Neural progenitor cell (in vitro differentiated cells): Measurements from ENCODE around the gene IL27RA. TPM values are rescaled to one million over a fixed set of nuclear protein-coding genes. Genes with fewer than 3 reads are reported as not detected.

Source experiments
- DNase-seq: peaks from one replicate; pipeline ENCODE4 v3.0.0-alpha.2; 2016; ENCODE audit warnings: low spot score
- H2AFZ ChIP-seq: fragments of 200-600 bp; sonication (generic); replicated peaks from 2 replicates; pipeline ENCODE4 v1.6.1; 2016; ENCODE audit warnings: antibody characterized with exemption
- H3F3A ChIP-seq: fragments of 200-600 bp; sonication (generic); 2 replicates; pipeline ENCODE4 v1.6.1; 2016; ENCODE audit warnings: antibody characterized with exemption, low read depth
- H3K27ac ChIP-seq: fragments of 200-600 bp; sonication (generic); 2 replicates; pipeline ENCODE4 v1.5.1; 2016; ENCODE audit warnings: mild to moderate bottlenecking
- H3K27me3 ChIP-seq: fragments of 200-600 bp; sonication (generic); 2 replicates; pipeline ENCODE4 v1.6.1; 2016; ENCODE audit warnings: mild to moderate bottlenecking, moderate library complexity
- H3K36me3 ChIP-seq: fragments of 200-600 bp; sonication (generic); 2 replicates; pipeline ENCODE4 v1.5.1; 2016
- H3K4me1 ChIP-seq: fragments of 200-600 bp; sonication (generic); 2 replicates; pipeline ENCODE4 v1.6.1; 2016; ENCODE audit warnings: mixed run types
- H3K4me2 ChIP-seq: fragments of 200-600 bp; sonication (generic); 2 replicates; pipeline ENCODE4 v1.6.1; 2016
- H3K4me3 ChIP-seq: fragments of 200-600 bp; sonication (generic); 2 replicates; pipeline ENCODE4 v1.5.1; 2016
- H3K79me2 ChIP-seq: fragments of 200-600 bp; sonication (generic); 2 replicates; pipeline ENCODE4 v1.6.1; 2016; ENCODE audit warnings: low read depth
- H3K9ac ChIP-seq: fragments of 200-600 bp; sonication (generic); 2 replicates; pipeline ENCODE4 v1.6.1; 2016
- H3K9me3 ChIP-seq: fragments of 200-600 bp; sonication (generic); 2 replicates; pipeline ENCODE4 v1.5.1; 2016; ENCODE audit warnings: low read depth
- H4K20me1 ChIP-seq: fragments of 200-600 bp; sonication (generic); 2 replicates; pipeline ENCODE4 v1.6.1; 2016; ENCODE audit warnings: low read depth
- H3K27ac Mint-ChIP-seq: 3 replicates; pipeline ENCODE4 v1.8.0; 2021; ENCODE audit warnings: mixed read lengths
- H3K27me3 Mint-ChIP-seq: 2 replicates; pipeline ENCODE4 v1.8.0; 2022; ENCODE audit warnings: low read depth, mild to moderate bottlenecking, inconsistent platforms, moderate library complexity, mixed read lengths; ENCODE audit not compliant: insufficient read depth
- H3K36me3 Mint-ChIP-seq: 3 replicates; pipeline ENCODE4 v1.8.0; 2021; ENCODE audit warnings: mixed read lengths
- H3K4me1 Mint-ChIP-seq: 3 replicates; pipeline ENCODE4 v1.8.0; 2021; ENCODE audit warnings: mixed read lengths
- H3K4me3 Mint-ChIP-seq: 3 replicates; pipeline ENCODE4 v1.8.0; 2021; ENCODE audit warnings: mild to moderate bottlenecking, moderate library complexity, mixed read lengths
- H3K9me3 Mint-ChIP-seq: 3 replicates; pipeline ENCODE4 v1.8.0; 2020; ENCODE audit warnings: mixed read lengths
- EZH2 ChIP-seq: fragments of 200-600 bp; sonication (generic); IDR thresholded peaks from 2 replicates; pipeline ENCODE4 v1.6.1; 2017; ENCODE audit warnings: antibody characterized with exemption, mild to moderate bottlenecking, moderate library complexity
- EZH2phosphoT487 ChIP-seq: fragments of 200-600 bp; sonication (generic); IDR thresholded peaks from 2 replicates; pipeline ENCODE4 v1.6.1; 2017; ENCODE audit warnings: antibody characterized with exemption
- total RNA-seq: library from RNA; depleted of rRNA; stranded (reverse); fragments of >200 nt; gene quantifications from 2 replicates; pipeline ENCODE4 v1.2.3, GENCODE V29; 2015; ENCODE audit warnings: low replicate concordance
- TF ChIP-seq, protein P1 (sequence below): fragments of 200-600 bp; sonication (generic); IDR thresholded peaks from 2 replicates; pipeline ENCODE4 v1.5.1; 2017; ENCODE audit warnings: antibody characterized with exemption, mild to moderate bottlenecking

IL27RA gene
- total RNA-seq, 1 donor from 2014 or later: 1.2 TPM

- Mint-ChIP-seq H3K4me3 (peak overlapping the region; percentile 95), H3K4me1 (peaks cover 10% of the 10 kb centered on the region), H3K36me3 (no peaks in the 10 kb centered on the region), H3K27ac (no peak overlapping the region), H3K27me3 (peaks cover 17% of the 10 kb centered on the region), H3K9me3 (no peaks in the 10 kb centered on the region)
- H3K79me2 ChIP-seq: no peaks in the 10 kb centered on the region
- H2AFZ ChIP-seq: peak overlapping the region; percentile 92
- DNase-seq: peak; percentile 92
- no peaks in the 10 kb centered on the region for H4K20me1 ChIP-seq
- H3K27ac ChIP-seq: no peak overlapping the region
- H3K9ac ChIP-seq: no peak overlapping the region
- H3K9me3 ChIP-seq: no peaks in the 10 kb centered on the region
- H3K36me3 ChIP-seq: no peaks in the 10 kb centered on the region
- peaks cover 23% of the 10 kb centered on the region for H3F3A ChIP-seq
- peak overlapping the region; percentile 95 for H3K4me2 ChIP-seq
- H3K4me3 ChIP-seq: peak overlapping the region; percentile 45
- peaks cover 6% of the 10 kb centered on the region for H3K4me1 ChIP-seq
- H3K27me3 ChIP-seq: peaks cover 83% of the 10 kb centered on the region
- TF ChIP-seq EZH2 (no peak), EZH2phosphoT487 (no peak)
- TF ChIP-seq, protein P1, sequence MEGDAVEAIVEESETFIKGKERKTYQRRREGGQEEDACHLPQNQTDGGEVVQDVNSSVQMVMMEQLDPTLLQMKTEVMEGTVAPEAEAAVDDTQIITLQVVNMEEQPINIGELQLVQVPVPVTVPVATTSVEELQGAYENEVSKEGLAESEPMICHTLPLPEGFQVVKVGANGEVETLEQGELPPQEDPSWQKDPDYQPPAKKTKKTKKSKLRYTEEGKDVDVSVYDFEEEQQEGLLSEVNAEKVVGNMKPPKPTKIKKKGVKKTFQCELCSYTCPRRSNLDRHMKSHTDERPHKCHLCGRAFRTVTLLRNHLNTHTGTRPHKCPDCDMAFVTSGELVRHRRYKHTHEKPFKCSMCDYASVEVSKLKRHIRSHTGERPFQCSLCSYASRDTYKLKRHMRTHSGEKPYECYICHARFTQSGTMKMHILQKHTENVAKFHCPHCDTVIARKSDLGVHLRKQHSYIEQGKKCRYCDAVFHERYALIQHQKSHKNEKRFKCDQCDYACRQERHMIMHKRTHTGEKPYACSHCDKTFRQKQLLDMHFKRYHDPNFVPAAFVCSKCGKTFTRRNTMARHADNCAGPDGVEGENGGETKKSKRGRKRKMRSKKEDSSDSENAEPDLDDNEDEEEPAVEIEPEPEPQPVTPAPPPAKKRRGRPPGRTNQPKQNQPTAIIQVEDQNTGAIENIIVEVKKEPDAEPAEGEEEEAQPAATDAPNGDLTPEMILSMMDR: peak; percentile 41
These were observed 41.8 kb downstream of the IL27RA start for GRCh38 chr19:14073261-14073924.

DNA sequence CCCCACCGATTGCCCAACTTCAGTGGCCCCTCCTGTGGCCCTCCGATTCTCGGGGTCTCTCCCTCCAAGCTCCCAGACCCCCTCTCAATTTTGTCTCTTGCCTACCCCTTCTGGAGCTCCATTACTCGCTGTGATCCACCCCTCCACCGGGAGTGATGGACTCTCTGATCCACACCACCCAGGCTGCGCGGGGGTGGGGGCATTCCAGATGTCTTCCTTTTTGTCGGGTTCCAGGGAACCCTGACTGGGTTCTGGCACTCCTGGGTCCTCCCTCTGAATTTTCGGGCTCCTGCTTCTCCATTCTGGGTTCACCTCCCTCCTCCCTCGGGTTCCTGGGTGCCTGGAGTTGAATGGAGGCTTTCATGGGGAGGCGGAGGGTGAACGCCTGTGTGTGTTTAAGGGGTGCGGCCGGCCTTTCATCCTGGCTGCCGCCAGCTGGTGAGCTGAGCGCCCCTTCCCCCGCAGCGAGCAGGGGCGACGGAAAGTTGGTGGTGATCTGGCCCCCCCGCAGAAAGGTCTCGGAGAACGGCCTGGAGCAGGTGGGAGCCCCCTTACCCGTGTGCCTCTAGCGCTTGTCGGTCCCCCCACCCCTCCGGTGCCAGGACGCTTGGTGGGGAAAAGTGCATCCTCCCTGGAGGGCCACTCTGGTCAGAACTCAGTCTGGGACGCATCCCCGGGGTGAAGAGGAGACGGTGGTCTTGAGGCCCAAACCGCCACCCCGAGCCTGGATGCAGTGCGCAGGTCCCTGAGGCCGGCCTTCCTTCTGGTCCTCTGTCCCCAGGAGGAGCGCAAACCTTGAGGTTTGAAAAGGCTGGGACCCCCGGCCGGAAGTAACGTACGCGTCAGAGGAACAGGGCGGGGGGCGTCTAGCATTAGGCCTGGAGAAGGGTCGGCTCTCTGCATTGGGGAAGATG, 42.6 kb downstream of the IL27RA start:
- no peak overlapping the region for H3K27ac ChIP-seq
- peak overlapping the region; percentile 92 for H2AFZ ChIP-seq
- peaks cover 23% of the 10 kb centered on the region for H3F3A ChIP-seq
- no peak for DNase-seq
- Mint-ChIP-seq H3K27me3 (peaks cover 17% of the 10 kb centered on the region), H3K36me3 (no peaks in the 10 kb centered on the region), H3K27ac (no peak overlapping the region), H3K4me3 (peak overlapping the region; percentile 95), H3K9me3 (no peaks in the 10 kb centered on the region), H3K4me1 (peaks cover 10% of the 10 kb centered on the region)
- H3K9ac ChIP-seq: no peak overlapping the region
- TF ChIP-seq EZH2 (peak; percentile 67), EZH2phosphoT487 (peak; percentile 38)
- TF ChIP-seq, protein P1: no peak
- no peaks in the 10 kb centered on the region for H3K79me2 ChIP-seq
- H3K4me1 ChIP-seq: peaks cover 6% of the 10 kb centered on the region
- peak overlapping the region; percentile 95 for H3K4me2 ChIP-seq
- peaks cover 86% of the 10 kb centered on the region for H3K27me3 ChIP-seq
- H3K36me3 ChIP-seq: no peaks in the 10 kb centered on the region
- no peaks in the 10 kb centered on the region for H4K20me1 ChIP-seq
- peak overlapping the region; percentile 45 for H3K4me3 ChIP-seq
- no peaks in the 10 kb centered on the region for H3K9me3 ChIP-seq

DNA sequence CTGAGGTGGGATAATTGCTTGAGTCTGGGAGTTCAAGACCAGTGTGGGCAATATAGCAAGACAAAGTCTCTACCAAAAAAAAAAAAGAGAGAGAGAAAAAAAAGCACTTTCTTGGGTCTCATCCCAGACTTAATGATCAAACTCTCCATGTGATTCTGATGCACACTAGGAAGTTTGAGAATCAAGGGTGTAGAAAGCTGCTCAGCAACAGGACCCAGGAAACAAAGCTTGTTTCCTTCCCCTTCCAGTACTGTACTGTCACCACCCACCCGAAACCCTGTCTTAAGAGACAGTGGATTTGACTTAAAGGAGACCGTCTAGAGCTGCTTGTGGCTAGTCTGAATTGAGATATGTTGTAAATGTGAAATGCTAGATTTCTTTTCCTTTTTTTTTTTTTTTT, 46.8 kb downstream of the IL27RA start:
- Histone ChIP-seq H3K79me2 (no peaks in the 10 kb centered on the region), H2AFZ (no peak overlapping the region), H3K36me3 (no peaks in the 10 kb centered on the region), H3K27me3 (peaks cover 64% of the 10 kb centered on the region), H4K20me1 (no peaks in the 10 kb centered on the region), H3F3A (peaks cover 17% of the 10 kb centered on the region), H3K4me1 (no peaks in the 10 kb centered on the region), H3K4me2 (no peak overlapping the region), H3K4me3 (no peak overlapping the region), H3K9me3 (no peaks in the 10 kb centered on the region), H3K9ac (no peak overlapping the region), H3K27ac (no peak overlapping the region)
- DNase-seq: no peak
- no peaks in the 10 kb centered on the region for H3K9me3 Mint-ChIP-seq
- no peak overlapping the region for H3K4me3 Mint-ChIP-seq
- no peaks in the 10 kb centered on the region for H3K36me3 Mint-ChIP-seq
- peaks cover 18% of the 10 kb centered on the region for H3K27me3 Mint-ChIP-seq
- H3K27ac Mint-ChIP-seq: no peak overlapping the region
- peaks cover 21% of the 10 kb centered on the region for H3K4me1 Mint-ChIP-seq
- TF ChIP-seq EZH2: no peak
- TF ChIP-seq, protein P1: no peak
- no peak for TF ChIP-seq EZH2phosphoT487
